Left hindlimb (tissue), 1 donor: ENCODE measurements around the gene ST3GAL3.

Experiments used
- DNase-seq: peaks from one replicate; pipeline ENCODE4 v3.0.0-alpha.2; 2018

ST3GAL3 gene

GRCh38 chr1:43947061-43947873 is 239.9 kb downstream of the ST3GAL3 start:
- DNase-seq, result no peak

- DNase-seq, result no peak
Observed at GRCh38 chr1:43947874-43948437, 240.6 kb downstream of the ST3GAL3 start.

GRCh38 chr1:43949678-43950077 is 242.3 kb downstream of the ST3GAL3 start:
- DNase-seq, result no peak

GRCh38 chr1:43951021-43951985 is 244.0 kb downstream of the ST3GAL3 start:
- DNase-seq, result no peak

GRCh38 chr1:43952731-43953346 is 245.5 kb downstream of the ST3GAL3 start:
- DNase-seq, result no peak

- no peak for DNase-seq
Observed at GRCh38 chr1:43953361-43953760, 246.0 kb downstream of the ST3GAL3 start.

DNA sequence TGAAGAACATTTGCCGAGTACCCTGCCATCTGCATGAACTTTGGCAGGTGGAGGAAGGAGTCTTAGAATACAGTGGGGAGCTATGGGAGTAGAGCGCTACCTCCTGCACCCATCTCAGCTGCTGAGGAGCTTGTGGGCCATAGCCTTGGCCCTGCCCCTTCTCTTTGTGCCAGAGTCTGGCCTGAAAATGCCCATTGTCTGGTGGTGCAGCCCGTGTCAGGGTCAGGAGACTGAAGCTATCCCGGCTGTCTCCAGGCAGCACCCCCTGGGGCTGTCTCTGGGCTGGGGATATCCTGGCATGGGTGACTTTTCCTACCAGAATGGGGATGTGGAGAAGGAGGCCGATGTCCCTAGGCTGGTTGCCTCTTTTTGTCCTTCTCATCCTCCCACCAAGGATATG is 246.7 kb downstream of the ST3GAL3 start:
- no peak for DNase-seq

DNA sequence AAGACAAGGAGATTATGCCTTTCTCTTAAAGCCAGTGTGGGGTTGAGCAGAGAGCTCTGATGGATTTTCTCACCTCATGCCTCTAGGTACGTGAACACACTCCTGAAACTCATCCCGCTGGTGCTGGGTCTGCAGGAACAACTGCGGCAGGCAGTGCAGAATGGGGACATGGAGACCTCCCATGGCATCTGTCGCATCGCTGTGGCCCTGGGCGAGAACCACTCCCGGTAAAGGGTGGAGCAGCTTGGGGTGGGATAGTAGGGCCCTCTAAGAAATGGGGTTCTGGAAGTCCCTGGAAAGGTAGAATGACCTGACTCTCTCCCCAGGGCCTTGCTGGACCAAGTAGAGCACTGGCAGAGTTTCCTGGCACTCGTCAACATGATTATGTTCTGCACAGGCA is 248.9 kb downstream of the ST3GAL3 start:
- no peak for DNase-seq

- no peak for DNase-seq
Observed at GRCh38 chr1:43957407-43958040, 250.2 kb downstream of the ST3GAL3 start.

DNA sequence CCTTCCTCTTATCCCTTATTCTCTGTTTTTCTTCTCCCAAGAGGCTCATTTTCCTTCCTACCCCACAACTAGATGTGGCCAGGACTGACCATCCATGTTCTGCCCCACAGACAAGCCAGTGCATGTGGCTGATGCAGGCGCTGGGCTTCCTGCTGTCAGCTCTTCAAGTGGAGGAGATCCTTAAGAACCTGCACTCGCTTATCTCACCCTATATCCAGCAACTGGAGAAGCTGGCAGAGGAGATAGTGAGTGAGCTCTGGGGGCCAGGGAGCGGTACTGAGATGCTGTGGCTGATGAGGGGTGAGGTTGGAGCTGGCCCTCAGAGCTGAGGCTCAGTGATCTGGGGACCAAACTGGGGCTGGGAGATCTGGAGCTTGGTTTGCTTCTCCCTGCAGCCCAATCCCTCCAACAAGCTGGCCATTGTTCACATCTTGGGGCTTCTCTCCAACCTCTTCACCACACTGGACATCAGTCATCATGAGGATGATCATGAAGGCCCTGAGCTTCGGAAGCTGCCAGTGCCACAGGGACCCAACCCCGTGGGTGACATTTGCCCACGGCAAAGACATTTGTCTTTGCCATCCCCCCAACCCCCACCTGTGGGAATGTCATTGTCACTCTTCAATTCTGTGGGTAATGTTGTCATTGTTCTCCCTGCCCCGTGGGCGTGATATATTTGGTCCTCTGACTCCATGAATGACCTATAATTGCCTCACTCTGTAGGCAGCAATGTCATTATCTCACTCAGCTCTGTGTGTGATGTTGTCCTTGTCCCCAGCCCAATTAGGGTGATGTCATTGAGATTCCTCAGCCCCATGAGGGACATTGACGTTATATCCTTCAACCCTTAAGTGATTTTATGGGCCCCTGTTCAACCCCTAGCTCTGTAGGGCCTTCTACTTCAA is 251.3 kb downstream of the ST3GAL3 start:
- DNase-seq, result no peak

GRCh38 chr1:43960798-43961197 is 253.5 kb downstream of the ST3GAL3 start:
- DNase-seq, result no peak

DNA sequence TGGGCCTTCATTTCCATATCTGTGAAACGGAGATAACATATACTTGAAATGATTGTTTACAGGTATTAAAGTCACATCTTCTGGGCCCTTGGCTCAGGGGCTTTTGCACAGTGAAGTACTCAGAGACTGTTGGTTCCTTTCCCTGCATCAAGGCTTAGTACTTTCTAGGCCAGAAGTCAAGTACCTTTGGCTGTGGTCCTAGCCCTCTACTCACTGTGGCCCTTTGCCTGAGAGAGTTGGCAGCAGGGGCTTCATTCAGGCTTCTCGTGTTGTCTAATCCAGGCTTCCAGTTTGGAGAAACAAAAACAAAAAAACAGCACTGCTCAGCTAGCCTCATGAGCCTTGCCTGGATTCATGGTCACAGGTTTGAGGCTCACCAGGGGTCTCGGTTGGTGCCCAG is 254.4 kb downstream of the ST3GAL3 start:
- no peak for DNase-seq

GRCh38 chr1:43962324-43962723 is 255.0 kb downstream of the ST3GAL3 start:
- DNase-seq, result no peak

- no peak for DNase-seq
Observed at GRCh38 chr1:43963006-43963405, 255.7 kb downstream of the ST3GAL3 start.

GRCh38 chr1:43963890-43964289 is 256.6 kb downstream of the ST3GAL3 start:
- no peak for DNase-seq

GRCh38 chr1:43965316-43965715 is 258.0 kb downstream of the ST3GAL3 start:
- DNase-seq, result no peak

- DNase-seq, result no peak
Observed at GRCh38 chr1:43968348-43968948, 261.1 kb downstream of the ST3GAL3 start.

DNA sequence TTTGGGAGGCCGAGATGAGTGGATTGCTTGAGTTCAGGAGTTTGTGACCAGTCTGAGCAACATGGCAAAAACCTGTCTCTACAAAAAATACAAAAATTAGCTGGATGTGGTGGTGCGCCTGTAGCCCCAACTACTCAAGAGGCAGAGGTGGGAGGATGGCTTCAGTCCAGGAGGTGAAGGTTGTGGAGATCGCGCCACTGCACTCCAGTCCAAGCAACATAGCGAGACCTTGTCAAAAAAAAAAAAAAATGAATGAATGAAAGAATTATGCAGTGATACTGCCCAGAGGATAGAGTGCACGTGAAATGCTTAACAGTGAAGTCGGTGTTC is 262.0 kb downstream of the ST3GAL3 start:
- no peak for DNase-seq

GRCh38 chr1:43969746-43970466 is 262.6 kb downstream of the ST3GAL3 start, which contains the start of gene DPH2:
Gene DPH2, plus strand, starts transcription at chr1:43970010. Its CDS starts 166 bp downstream, at chr1:43970176.
- DNase-seq, result peak; percentile 98

DNA sequence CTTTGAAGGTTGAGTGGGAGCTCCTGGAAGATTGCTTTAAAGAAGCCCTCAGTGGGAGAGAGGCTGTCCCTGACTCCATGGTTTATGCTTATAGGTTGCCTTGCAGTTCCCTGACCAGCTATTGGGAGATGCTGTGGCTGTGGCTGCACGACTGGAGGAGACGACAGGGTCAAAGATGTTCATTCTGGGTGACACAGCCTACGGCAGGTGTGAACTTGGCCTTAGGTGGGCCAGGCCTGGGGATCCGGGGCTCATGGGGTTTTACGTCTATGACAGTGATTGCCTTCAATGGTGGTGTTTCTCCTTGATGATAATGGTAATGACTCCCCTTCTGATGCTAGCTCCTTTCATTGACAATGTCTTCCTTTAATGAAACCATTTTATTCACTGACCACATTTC is 263.2 kb downstream of the ST3GAL3 start:
- DNase-seq, result no peak
